Activated CD4-positive, alpha-beta memory T cell treated with anti-CD3 and anti-CD28 coated beads, Interleukin-2, amount 10 ng/mL, durations not matched to agents 7 days and 5 days (primary cell): ENCODE results near the gene CXCL16. TPM values are rescaled to one million over a fixed set of nuclear protein-coding genes. Genes with fewer than 3 reads are reported as not detected.
A peak's percentile ranks its signal among the peaks of the same experiment; 100 is the strongest.

Source experiments
- CTCF ChIA-PET: fragments of 350-600 bp; sonication (Branson Sonifier 250); formaldehyde crosslinking; loops from one replicate; lab custom pipeline; 2021; ENCODE audit warnings: antibody characterized with exemption, inconsistent platforms; lab: Charles Lee
- POLR2A ChIA-PET: fragments of 350-600 bp; sonication (Branson Sonifier 250); formaldehyde crosslinking; loops from one replicate; lab custom pipeline; 2021; ENCODE audit warnings: antibody characterized with exemption; lab: Charles Lee
- DNase-seq: peaks from one replicate; pipeline ENCODE4 v3.0.0-alpha.2; 2020
- H3K27ac Mint-ChIP-seq: one replicate; pipeline ENCODE4 v1.8.0; 2021; ENCODE audit warnings: mild to moderate bottlenecking, mixed read lengths
- H3K27me3 Mint-ChIP-seq: one replicate; pipeline ENCODE4 v1.8.0; 2021; ENCODE audit warnings: mixed read lengths
- H3K36me3 Mint-ChIP-seq: one replicate; pipeline ENCODE4 v1.8.0; 2021; ENCODE audit warnings: low read depth, mixed read lengths
- H3K4me1 Mint-ChIP-seq: one replicate; pipeline ENCODE4 v1.8.0; 2021; ENCODE audit warnings: mixed read lengths
- H3K4me3 Mint-ChIP-seq: one replicate; pipeline ENCODE4 v1.8.0; 2021; ENCODE audit warnings: mild to moderate bottlenecking, mixed read lengths
- H3K9me3 Mint-ChIP-seq: one replicate; pipeline ENCODE4 v1.8.0; 2021; ENCODE audit warnings: mixed read lengths
- total RNA-seq, 2 experiments: library from RNA; stranded (reverse); gene quantifications; one replicate each; pipeline ENCODE4 v1.2.3, GENCODE V29; 2021

Gene CXCL16
- total RNA-seq, 2 experiments from 2014 or later: 2.2 to 2.6 TPM

- no peak for DNase-seq
- Mint-ChIP-seq H3K36me3 (peaks cover 3% of the 10 kb centered on the region), H3K27me3 (peaks cover 8% of the 10 kb centered on the region), H3K9me3 (no peaks in the 10 kb centered on the region), H3K27ac (no peak overlapping the region), H3K4me1 (peaks cover 52% of the 10 kb centered on the region), H3K4me3 (peak overlapping the region; percentile 30)
- POLR2A ChIA-PET: interaction anchor here (1.3 to 1.4 kb wide), 2 partner anchors 57 to 167 kb away, joined by 3 to 5 read pairs; partner anchors contain the start of gene C17orf107
- CTCF ChIA-PET: interaction anchor here (1.5 to 2.2 kb wide), 3 partner anchors 18 to 57 kb away, joined by 6 to 24 read pairs (median 9); partner anchors contain the start of gene ARRB2
Observed at GRCh38 chr17:4733073-4733531, 6.6 kb downstream of the CXCL16 start.

DNA sequence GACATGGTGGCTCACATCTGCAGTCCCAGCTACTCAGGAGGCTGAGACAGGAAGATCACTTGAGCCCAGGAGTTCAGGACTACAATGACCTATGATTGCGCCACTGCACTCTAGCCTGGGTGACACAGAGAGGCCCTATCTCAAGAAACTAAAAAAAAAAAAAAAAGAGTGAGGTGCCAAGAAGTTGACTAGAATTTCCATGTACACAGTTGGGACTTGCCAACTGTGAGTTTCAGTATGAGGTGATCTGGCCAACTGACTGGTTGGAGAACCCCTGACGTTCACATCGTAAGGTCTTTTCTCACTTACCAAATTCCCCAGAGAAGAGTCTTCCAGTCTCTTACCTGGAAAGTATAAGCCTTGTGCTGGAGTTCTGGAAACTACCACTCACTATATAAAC lies 11.6 kb downstream of the CXCL16 start:
- H3K27ac Mint-ChIP-seq: peak overlapping the region; percentile 84
- CTCF ChIA-PET: interaction anchor here (0.9 kb wide), 1 partner anchor 62 kb away, joined by 4 read pairs; no protein-coding TSS in a partner anchor
- H3K36me3 Mint-ChIP-seq: no peaks in the 10 kb centered on the region
- H3K27me3 Mint-ChIP-seq: no peaks in the 10 kb centered on the region
- peak; percentile 38 for DNase-seq
- H3K9me3 Mint-ChIP-seq: no peaks in the 10 kb centered on the region
- peak overlapping the region; percentile 57 for H3K4me3 Mint-ChIP-seq
- peaks cover 58% of the 10 kb centered on the region for H3K4me1 Mint-ChIP-seq
- POLR2A ChIA-PET: interaction anchor here (9.4 kb wide), 1 partner anchor 15 kb away, joined by 105 read pairs; the partner anchor contains the start of gene ARRB2

- POLR2A ChIA-PET: interaction anchor here (0.6 to 9.4 kb wide), 2 partner anchors 13 to 58 kb away, joined by 3 to 105 read pairs; partner anchors contain the start of gene ARRB2
- peaks cover 14% of the 10 kb centered on the region for H3K36me3 Mint-ChIP-seq
- CTCF ChIA-PET: interaction anchor here (2.3 kb wide), 1 partner anchor 64 kb away, joined by 5 read pairs; no protein-coding TSS in a partner anchor
Observed at GRCh38 chr17:4725646-4726310, 13.9 kb downstream of the CXCL16 start.

DNA sequence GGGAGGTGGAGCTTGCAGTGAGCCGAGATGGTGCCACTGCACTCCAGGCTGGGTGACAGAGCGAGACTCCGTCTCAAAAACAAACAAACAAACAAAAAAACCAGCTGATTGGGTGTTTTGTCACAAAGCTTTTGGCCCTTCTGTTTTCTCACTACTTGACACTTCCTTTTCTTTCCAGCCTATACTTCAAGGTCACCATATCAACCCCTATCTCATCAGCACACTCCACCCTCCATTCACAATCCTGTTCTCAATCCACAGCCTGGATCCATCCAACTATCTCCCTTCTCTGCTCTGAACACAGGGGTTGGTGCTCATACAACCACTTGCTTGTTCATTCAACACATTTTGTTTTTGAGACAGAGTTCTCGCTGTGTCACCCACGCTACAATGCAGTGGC lies 15.1 kb downstream of the CXCL16 start:
- H3K27me3 Mint-ChIP-seq: no peaks in the 10 kb centered on the region
- ChIA-PET CTCF (interaction anchor here (2.3 kb wide), 1 partner anchor 65 kb away, joined by 5 read pairs; no protein-coding TSS in a partner anchor), POLR2A (interaction anchor here (9.4 kb wide), 1 partner anchor 12 kb away, joined by 105 read pairs; the partner anchor contains the start of gene ARRB2)
- DNase-seq: no peak
- peaks cover 25% of the 10 kb centered on the region for H3K36me3 Mint-ChIP-seq
- no peak overlapping the region for H3K4me3 Mint-ChIP-seq
- H3K4me1 Mint-ChIP-seq: peaks cover 56% of the 10 kb centered on the region
- H3K9me3 Mint-ChIP-seq: no peaks in the 10 kb centered on the region
- H3K27ac Mint-ChIP-seq: no peak overlapping the region

More at GRCh38 chr17:4725646-4726310, 13.9 kb downstream of the CXCL16 start:
- H3K27me3 Mint-ChIP-seq: no peaks in the 10 kb centered on the region
- H3K4me3 Mint-ChIP-seq: no peak overlapping the region
- no peak for DNase-seq
- no peaks in the 10 kb centered on the region for H3K9me3 Mint-ChIP-seq
- peak overlapping the region; percentile 4 for H3K27ac Mint-ChIP-seq
- H3K4me1 Mint-ChIP-seq: peaks cover 54% of the 10 kb centered on the region

GRCh38 chr17:4722678-4723240 lies 17.0 kb downstream of the CXCL16 start:
- peaks cover 50% of the 10 kb centered on the region for H3K4me1 Mint-ChIP-seq
- ChIA-PET CTCF (no interaction called here), POLR2A (interaction anchor here (1.0 to 3.1 kb wide), 3 partner anchors 12 to 18 kb away, joined by 3 to 22 read pairs (median 3); partner anchors contain the start of gene ARRB2)

GRCh38 chr17:4721203-4722135 lies 18.3 kb downstream of the CXCL16 start:
- ChIA-PET CTCF (interaction anchor here (0.6 kb wide), 1 partner anchor 11 kb away, joined by 4 read pairs; the partner anchor contains the start of gene ARRB2), POLR2A (interaction anchor here (0.9 to 3.1 kb wide), 4 partner anchors 10 to 68 kb away, joined by 3 to 22 read pairs (median 3); partner anchors contain the start of gene ARRB2)
- H3K9me3 Mint-ChIP-seq: no peaks in the 10 kb centered on the region
- no peaks in the 10 kb centered on the region for H3K27me3 Mint-ChIP-seq
- peak overlapping the region; percentile 41 for H3K27ac Mint-ChIP-seq
- H3K4me3 Mint-ChIP-seq: no peak overlapping the region
- H3K4me1 Mint-ChIP-seq: peaks cover 55% of the 10 kb centered on the region
- peak; percentile 35 for DNase-seq
- peaks cover 56% of the 10 kb centered on the region for H3K36me3 Mint-ChIP-seq

More at GRCh38 chr17:4722678-4723240, 17.0 kb downstream of the CXCL16 start:
- Mint-ChIP-seq H3K9me3 (no peaks in the 10 kb centered on the region), H3K36me3 (peaks cover 43% of the 10 kb centered on the region), H3K27me3 (no peaks in the 10 kb centered on the region), H3K4me3 (no peak overlapping the region), H3K27ac (no peak overlapping the region)
- DNase-seq: no peak

DNA sequence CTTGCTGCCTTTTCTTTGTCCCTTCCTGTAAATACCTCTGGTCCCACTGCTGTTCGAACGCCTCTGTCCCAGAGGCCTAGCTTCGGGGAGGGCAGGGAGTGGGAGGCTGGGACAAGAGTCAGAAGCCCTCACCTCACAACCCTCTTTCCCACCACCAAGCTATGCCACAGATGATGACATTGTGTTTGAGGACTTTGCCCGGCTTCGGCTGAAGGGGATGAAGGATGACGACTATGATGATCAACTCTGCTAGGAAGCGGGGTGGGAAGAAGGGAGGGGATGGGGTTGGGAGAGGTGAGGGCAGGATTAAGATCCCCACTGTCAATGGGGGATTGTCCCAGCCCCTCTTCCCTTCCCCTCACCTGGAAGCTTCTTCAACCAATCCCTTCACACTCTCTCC lies 18.9 kb downstream of the CXCL16 start:
- POLR2A ChIA-PET: interaction anchor here (0.9 to 3.1 kb wide), 2 partner anchors 10 to 69 kb away, joined by 3 to 22 read pairs; partner anchors contain the start of gene ARRB2
- Mint-ChIP-seq H3K36me3 (peaks cover 60% of the 10 kb centered on the region), H3K9me3 (no peaks in the 10 kb centered on the region), H3K4me1 (peaks cover 55% of the 10 kb centered on the region), H3K4me3 (no peak overlapping the region), H3K27me3 (no peaks in the 10 kb centered on the region), H3K27ac (peak overlapping the region; percentile 23)
- CTCF ChIA-PET: interaction anchor here (0.7 kb wide), 1 partner anchor 21 kb away, joined by 3 read pairs; no protein-coding TSS in a partner anchor
- DNase-seq: no peak

DNA sequence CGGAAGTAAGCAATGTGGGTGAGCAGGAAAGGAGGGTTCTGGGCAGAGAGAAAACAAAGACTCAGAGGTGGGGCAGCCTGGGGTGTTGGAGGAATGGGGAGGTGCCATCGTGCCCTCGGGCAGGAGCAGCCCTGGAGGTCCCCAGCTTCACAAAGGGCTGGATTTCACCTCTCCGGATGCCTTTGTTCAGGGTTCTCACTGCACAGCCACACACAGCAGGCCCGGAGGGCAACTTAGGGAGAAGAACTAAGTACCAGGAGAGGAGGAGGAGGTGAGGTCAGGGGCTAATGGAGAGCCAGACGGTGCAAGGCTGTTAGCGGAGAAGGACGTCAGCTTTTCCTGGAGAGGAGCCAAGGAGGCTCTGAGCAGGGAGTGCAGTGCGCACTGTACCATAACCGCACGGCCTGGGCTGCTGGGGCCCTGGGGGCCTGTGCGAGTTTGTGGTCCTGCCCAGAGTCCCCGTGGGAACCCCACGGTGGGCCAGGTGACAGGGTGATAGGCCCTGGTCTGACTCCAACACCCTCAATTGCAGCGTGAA lies 20.0 kb downstream of the CXCL16 start:
- Mint-ChIP-seq H3K4me3 (no peak overlapping the region), H3K36me3 (peaks cover 70% of the 10 kb centered on the region), H3K4me1 (peaks cover 62% of the 10 kb centered on the region), H3K9me3 (no peaks in the 10 kb centered on the region), H3K27me3 (no peaks in the 10 kb centered on the region), H3K27ac (peak overlapping the region; percentile 5)
- ChIA-PET POLR2A (interaction anchor here (3.1 kb wide), 1 partner anchor 9 kb away, joined by 22 read pairs; the partner anchor contains the start of gene ARRB2), CTCF (no interaction called here)
- no peak for DNase-seq

GRCh38 chr17:4719146-4719545 lies 20.6 kb downstream of the CXCL16 start:
- peaks cover 62% of the 10 kb centered on the region for H3K4me1 Mint-ChIP-seq
- no peak overlapping the region for H3K4me3 Mint-ChIP-seq
- peaks cover 72% of the 10 kb centered on the region for H3K36me3 Mint-ChIP-seq
- DNase-seq: no peak
- CTCF ChIA-PET: no interaction called here
- no peaks in the 10 kb centered on the region for H3K27me3 Mint-ChIP-seq
- POLR2A ChIA-PET: no interaction called here
- no peak overlapping the region for H3K27ac Mint-ChIP-seq
- H3K9me3 Mint-ChIP-seq: no peaks in the 10 kb centered on the region

DNA sequence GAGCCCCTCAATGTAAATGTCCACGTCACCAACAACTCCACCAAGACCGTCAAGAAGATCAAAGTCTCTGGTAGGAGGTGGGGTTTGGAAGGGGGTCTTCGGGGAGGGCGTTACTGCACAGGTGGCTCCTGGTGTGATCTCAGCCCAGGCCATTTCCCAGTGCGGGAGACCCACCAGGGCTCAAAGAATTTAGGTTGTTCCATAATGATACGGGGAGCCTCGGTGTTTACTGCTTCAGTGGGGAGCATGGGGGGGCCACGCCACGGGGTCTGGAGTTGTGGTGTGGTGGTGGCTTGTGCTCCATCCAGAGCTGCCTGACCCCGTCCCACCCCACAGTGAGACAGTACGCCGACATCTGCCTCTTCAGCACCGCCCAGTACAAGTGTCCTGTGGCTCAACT lies 21.5 kb downstream of the CXCL16 start:
- H3K4me3 Mint-ChIP-seq: no peak overlapping the region
- peaks cover 70% of the 10 kb centered on the region for H3K4me1 Mint-ChIP-seq
- ChIA-PET CTCF (no interaction called here), POLR2A (no interaction called here)
- no peak overlapping the region for H3K27ac Mint-ChIP-seq
- H3K9me3 Mint-ChIP-seq: no peaks in the 10 kb centered on the region
- peaks cover 76% of the 10 kb centered on the region for H3K36me3 Mint-ChIP-seq
- H3K27me3 Mint-ChIP-seq: no peaks in the 10 kb centered on the region
- DNase-seq: no peak

- DNase-seq: no peak
- Mint-ChIP-seq H3K4me1 (peaks cover 73% of the 10 kb centered on the region), H3K36me3 (peaks cover 76% of the 10 kb centered on the region), H3K27ac (no peak overlapping the region), H3K9me3 (no peaks in the 10 kb centered on the region), H3K27me3 (no peaks in the 10 kb centered on the region), H3K4me3 (no peak overlapping the region)
- CTCF ChIA-PET: no interaction called here
- POLR2A ChIA-PET: interaction anchor here (9.8 kb wide), 1 partner anchor 10 kb away, joined by 105 read pairs; the partner anchor contains the start of gene MED11
Observed at GRCh38 chr17:4717791-4718190, 21.9 kb downstream of the CXCL16 start.
